ENCODE measurements around the gene ZNF317.

- no peak for TF ChIP-seq POLR2A (IDR thresholded peaks at IDR 0.05; ENCODE audit: low read length)
- TF ChIP-seq GATA1 (IDR thresholded peaks at IDR 0.05; ENCODE audit: low read depth, low read length): no peak
These were observed 9.2 kb upstream of the ZNF317 start for GRCh38 chr19:9130965-9131364.

Data from erythroblast (primary cell).